ENCODE data around the gene ISX. TPM values are rescaled to one million over a fixed set of nuclear protein-coding genes. Genes with fewer than 3 reads are reported as not detected.

The ISX gene
- total and polyA plus RNA-seq, 11 donors = not detected

GRCh38 chr22:35059632-35060031 is 6.3 kb upstream of the ISX start:
- intact Hi-C loops (cut with DNase I) = no loop called here
- Histone ChIP-seq H3K9me3 (peaks cover 0 to 5% (median 0%) of the 10 kb centered on the region in 12 donors), H3K4me1 (no peaks in the 10 kb centered on the region), H3K36me3 (no peaks in the 10 kb centered on the region), H3K4me3 (no peak overlapping the region), H3K27me3 (no peaks in the 10 kb centered on the region), H3K27ac (no peak overlapping the region)
- no peak for TF ChIP-seq CTCF (IDR thresholded peaks at IDR 0.05)
- no peak for TF ChIP-seq POLR2A (IDR thresholded peaks at IDR 0.05)
- 94 to 98% (median 96%) methylated on average over 3 of the region's 3 CpGs for WGBS, 4 donors
- ATAC-seq (no peak), DNase-seq (no peak)

- intact Hi-C loops (cut with DNase I) = no loop called here
- no peak for ATAC-seq
- Histone ChIP-seq H3K36me3 (no peaks in the 10 kb centered on the region), H3K9me3 (no peaks in the 10 kb centered on the region), H3K27ac (no peak overlapping the region), H3K4me1 (no peaks in the 10 kb centered on the region), H3K27me3 (no peaks in the 10 kb centered on the region), H3K4me3 (no peak overlapping the region)
- TF ChIP-seq CTCF (IDR thresholded peaks at IDR 0.05) (no peak), POLR2A (IDR thresholded peaks at IDR 0.05) (no peak)
- no peak for DNase-seq
- 95 to 100% (median 98%) methylated on average over 1 of the region's 1 CpG for WGBS, 4 donors
These were observed 1.3 kb upstream of the ISX start for GRCh38 chr22:35064664-35065063.

- Histone ChIP-seq H3K27me3 (no peaks in the 10 kb centered on the region), H3K9me3 (no peaks in the 10 kb centered on the region), H3K36me3 (no peaks in the 10 kb centered on the region), H3K4me1 (no peaks in the 10 kb centered on the region), H3K4me3 (no peak overlapping the region), H3K27ac (no peak overlapping the region)
- WGBS, 4 donors = 0 to 73% methylated on average over 1 of the region's 1 CpG; no CpG with 5 or more reads in 2 of the 4 donors
- intact Hi-C loops (cut with DNase I) = no loop called here
- DNase-seq (no peak), ATAC-seq (no peak)
- TF ChIP-seq POLR2A (IDR thresholded peaks at IDR 0.05) = no peak
These were observed 775 bp upstream of the ISX start for GRCh38 chr22:35065183-35065582.

- no peak overlapping the region for H3K4me3 ChIP-seq
- no peaks in the 10 kb centered on the region for H3K36me3 ChIP-seq
- 58 to 86% (median 77%) methylated on average over 6 to 7 of the region's 7 CpGs for WGBS, 4 donors
- no peaks in the 10 kb centered on the region for H3K4me1 ChIP-seq
- TF ChIP-seq POLR2A (IDR thresholded peaks at IDR 0.05) (no peak), CTCF (IDR thresholded peaks at IDR 0.05) (no peak)
- no peak overlapping the region for H3K27ac ChIP-seq
- DNase-seq = no peak
- no peak for ATAC-seq
- intact Hi-C loops (cut with DNase I) = no loop called here
- H3K27me3 ChIP-seq = no peaks in the 10 kb centered on the region
- no peaks in the 10 kb centered on the region for H3K9me3 ChIP-seq
These were observed 810 bp downstream of the ISX start for GRCh38 chr22:35066768-35067167.

GRCh38 chr22:35069541-35069940 is 3.6 kb downstream of the ISX start:
- 33 to 67% (median 57%) methylated on average over 1 of the region's 1 CpG for WGBS, 4 donors
- no peak overlapping the region for H3K4me3 ChIP-seq
- H3K9me3 ChIP-seq = no peaks in the 10 kb centered on the region
- intact Hi-C loops (cut with DNase I) = no loop called here
- no peaks in the 10 kb centered on the region for H3K36me3 ChIP-seq
- H3K27ac ChIP-seq = no peak overlapping the region
- ATAC-seq = no peak
- H3K4me1 ChIP-seq = no peaks in the 10 kb centered on the region
- TF ChIP-seq CTCF (IDR thresholded peaks at IDR 0.05) (no peak), POLR2A (IDR thresholded peaks at IDR 0.05) (no peak)
- DNase-seq = no peak
- no peaks in the 10 kb centered on the region for H3K27me3 ChIP-seq
